Measurements from ENCODE around the gene HLA-DRA.
"Not testable (repeated sequence)": the region's sequence is repeated elsewhere in the genome, so short reads cannot be mapped to it uniquely, and the experiment has no call there.

HLA-DRA gene

GRCh38 chr6:32432050-32432450 lies 7.6 kb upstream of the HLA-DRA start:
- DNase-seq: no peak

DNA sequence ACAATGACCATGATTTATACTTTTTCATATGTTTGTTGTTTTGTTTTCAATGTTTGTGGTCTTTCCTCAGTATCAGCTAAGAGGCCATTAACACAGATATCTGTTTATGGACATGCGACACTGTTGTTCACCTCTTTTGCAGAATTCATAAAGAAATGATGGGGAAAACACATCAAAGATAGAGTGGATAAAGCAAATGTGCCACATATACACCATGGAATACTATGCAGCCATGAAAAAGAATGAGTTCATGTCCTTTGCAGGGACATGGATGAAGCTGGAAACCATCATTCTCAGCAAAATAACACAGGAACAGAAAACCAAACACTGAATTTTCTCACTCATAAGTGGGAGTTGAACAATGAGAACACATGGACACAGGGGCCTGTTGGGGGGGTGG lies 5.7 kb upstream of the HLA-DRA start:
- not testable (repeated sequence) for DNase-seq

GRCh38 chr6:32436186-32436585 lies 3.5 kb upstream of the HLA-DRA start:
- no peak for DNase-seq

GRCh38 chr6:32436995-32437836 lies 2.5 kb upstream of the HLA-DRA start:
- no peak for DNase-seq

GRCh38 chr6:32439139-32439538 lies 548 bp upstream of the HLA-DRA start:
- no peak for DNase-seq

GRCh38 chr6:32442243-32442667 lies 2.6 kb downstream of the HLA-DRA start:
- DNase-seq: no peak

DNA sequence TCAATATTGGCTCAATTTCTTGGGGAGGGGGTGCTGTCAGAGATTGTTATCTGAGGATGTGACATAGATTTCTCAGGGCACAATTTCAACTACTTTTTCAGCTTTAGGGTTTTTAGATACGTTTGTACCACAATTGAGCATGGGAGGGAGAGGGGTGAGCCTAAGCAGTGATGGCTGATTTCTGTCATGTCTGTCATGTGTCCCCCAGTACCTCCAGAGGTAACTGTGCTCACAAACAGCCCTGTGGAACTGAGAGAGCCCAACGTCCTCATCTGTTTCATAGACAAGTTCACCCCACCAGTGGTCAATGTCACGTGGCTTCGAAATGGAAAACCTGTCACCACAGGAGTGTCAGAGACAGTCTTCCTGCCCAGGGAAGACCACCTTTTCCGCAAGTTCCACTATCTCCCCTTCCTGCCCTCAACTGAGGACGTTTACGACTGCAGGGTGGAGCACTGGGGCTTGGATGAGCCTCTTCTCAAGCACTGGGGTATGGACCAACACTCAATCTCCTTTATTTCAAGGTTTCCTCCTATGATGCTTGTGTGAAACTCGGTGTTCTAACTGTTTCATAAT lies 3.4 kb downstream of the HLA-DRA start:
- no peak for DNase-seq

- no peak for DNase-seq
Measured at GRCh38 chr6:32444433-32444832, 4.7 kb downstream of the HLA-DRA start.

DNA sequence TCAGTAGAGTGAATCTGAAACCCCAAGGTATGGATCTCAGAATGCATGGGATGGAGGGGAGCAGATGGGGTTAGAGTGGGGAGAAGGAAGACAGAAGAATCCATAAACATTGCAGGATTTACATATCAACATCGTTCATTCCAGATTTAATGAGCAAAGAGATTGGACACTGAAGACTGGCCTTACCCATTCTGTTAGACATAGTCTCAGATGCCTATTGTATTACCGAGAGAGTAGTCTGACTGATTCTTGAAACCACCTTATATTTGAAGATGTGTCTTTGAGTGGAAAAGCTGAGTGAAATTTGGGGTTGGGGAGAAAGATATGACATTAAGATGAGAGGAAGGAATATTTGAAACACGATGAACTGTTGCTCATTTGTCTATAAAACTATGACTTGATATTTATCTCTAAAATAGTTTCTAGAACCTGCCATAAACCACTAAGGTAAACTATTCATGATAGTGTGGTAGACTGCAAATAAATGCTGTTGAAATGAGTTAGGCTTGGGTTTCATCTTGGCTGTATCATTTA lies 5.7 kb downstream of the HLA-DRA start:
- DNase-seq: no peak

GRCh38 chr6:32447932-32448331 lies 8.2 kb downstream of the HLA-DRA start:
- DNase-seq: no peak

GRCh38 chr6:32449088-32449736 lies 9.5 kb downstream of the HLA-DRA start:
- DNase-seq: no peak

- DNase-seq: no peak
Measured at GRCh38 chr6:32457054-32457453, 17.4 kb downstream of the HLA-DRA start.

DNA sequence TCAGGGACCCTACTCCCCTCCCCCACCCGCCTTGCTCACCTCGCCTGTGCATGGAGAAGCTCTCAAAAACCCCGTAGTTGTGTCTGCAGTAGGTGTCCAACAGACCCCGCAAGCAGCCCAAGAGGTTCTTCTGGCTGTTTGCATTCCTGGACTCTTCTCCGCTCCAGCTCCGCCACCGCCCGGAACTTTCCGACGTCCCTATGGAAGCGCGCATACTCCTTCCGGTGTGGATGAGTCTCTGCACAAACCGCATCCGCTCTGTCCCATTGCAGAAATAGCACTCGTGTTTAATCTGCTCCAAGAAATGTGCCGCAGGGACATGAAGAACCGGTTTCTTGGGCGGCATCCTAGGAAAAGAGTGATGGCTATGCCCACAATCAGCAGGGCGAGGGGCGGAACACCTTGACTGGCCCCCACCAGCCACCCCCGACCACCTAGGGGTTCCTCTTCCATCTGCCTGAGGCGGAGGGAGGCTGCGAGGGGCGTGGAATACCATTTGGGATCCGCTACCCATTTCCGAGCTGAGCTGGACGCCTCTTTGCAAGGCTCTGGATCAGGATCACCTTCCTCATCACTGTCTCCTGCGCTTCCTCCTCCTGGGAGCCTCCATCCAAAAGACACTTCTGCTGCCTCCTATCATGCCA lies 20.2 kb downstream of the HLA-DRA start:
- DNase-seq: no peak

DNA sequence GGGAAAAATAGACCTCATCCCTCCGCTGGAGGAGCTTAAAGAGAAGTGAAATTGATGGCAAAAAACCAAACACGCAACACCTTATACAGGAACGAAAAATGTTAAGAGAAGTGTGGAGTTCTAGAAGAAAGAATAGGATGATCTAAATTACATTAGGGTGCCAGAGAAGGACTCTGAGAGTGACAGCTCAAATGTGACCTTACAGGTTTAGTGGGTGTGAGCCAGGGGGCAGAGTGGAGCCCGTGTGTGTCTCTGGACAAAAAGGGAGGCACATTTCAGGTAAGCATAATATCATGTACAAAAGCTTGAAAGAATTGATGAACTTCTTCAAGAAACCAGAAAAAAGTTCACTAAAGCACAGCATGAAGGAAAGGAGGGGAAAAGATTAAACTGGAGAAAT lies 20.8 kb downstream of the HLA-DRA start:
- DNase-seq: no peak

DNA sequence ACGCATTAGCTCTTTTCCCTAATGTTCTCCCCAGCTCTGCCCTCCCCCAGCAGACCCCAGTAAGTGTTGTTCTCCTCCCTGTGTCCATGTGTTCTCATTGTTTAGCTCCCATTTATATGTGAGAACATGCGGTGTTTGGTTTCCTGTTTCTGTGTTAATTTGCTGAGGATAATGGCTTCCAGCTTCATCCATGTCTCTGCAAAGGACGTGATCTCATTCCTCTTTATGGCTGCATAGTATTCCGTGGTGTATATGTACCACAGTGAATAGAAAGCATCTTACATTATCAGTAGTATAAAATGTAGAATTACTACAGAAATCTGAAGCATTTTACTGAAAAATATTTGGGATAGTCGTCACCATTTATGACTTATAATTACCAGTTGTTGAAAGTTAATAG lies 21.8 kb downstream of the HLA-DRA start:
- no peak for DNase-seq

DNA sequence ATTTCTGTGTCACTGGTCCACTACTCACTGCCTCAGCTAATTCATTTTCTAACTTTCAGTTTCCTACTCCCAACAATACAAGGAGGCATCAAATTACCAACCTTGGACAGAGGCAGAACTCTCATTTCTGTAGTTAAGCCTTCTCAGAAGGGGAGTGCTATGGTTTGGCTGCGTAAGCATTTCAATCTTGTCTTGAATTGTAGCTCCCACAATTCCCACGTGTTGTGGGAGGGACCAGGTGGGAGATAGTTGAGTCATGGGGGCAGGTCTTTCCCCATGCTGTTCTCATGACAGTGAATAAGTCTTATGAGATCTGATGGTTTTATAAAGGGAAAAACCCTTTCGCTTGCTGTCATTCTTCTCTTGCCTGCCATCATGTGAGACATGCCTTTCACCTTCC lies 22.9 kb downstream of the HLA-DRA start:
- DNase-seq: no peak

- not testable (repeated sequence) for DNase-seq
Measured at GRCh38 chr6:32467743-32468503, 28.2 kb downstream of the HLA-DRA start.

DNA sequence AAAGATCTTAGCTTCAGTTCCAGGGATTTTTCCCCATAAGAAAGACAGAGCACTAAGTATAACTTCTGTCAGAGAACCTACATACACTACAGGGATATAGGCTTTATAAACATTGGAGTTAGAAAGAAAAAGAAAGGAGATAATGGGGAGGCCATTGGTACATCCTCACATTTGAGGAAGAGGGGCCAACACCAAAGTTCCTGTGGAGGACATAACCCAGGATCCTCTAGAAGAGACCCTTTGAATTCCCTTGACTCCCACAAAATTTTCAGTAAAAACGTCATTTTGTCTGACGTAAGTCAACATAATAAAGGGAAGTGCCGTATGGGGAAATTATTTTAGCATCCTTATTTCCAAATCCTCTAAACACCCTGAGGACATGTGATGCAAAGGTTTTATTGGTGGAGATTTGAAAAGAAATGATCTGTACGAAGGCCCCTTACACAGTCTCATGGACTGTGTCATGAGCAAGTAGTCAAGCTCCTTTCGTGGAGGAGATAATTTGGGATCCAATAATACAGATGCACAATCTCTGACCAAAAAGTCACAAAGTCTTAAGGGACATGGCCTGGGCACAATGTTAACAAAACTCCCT lies 33.2 kb downstream of the HLA-DRA start:
- no peak for DNase-seq

DNA sequence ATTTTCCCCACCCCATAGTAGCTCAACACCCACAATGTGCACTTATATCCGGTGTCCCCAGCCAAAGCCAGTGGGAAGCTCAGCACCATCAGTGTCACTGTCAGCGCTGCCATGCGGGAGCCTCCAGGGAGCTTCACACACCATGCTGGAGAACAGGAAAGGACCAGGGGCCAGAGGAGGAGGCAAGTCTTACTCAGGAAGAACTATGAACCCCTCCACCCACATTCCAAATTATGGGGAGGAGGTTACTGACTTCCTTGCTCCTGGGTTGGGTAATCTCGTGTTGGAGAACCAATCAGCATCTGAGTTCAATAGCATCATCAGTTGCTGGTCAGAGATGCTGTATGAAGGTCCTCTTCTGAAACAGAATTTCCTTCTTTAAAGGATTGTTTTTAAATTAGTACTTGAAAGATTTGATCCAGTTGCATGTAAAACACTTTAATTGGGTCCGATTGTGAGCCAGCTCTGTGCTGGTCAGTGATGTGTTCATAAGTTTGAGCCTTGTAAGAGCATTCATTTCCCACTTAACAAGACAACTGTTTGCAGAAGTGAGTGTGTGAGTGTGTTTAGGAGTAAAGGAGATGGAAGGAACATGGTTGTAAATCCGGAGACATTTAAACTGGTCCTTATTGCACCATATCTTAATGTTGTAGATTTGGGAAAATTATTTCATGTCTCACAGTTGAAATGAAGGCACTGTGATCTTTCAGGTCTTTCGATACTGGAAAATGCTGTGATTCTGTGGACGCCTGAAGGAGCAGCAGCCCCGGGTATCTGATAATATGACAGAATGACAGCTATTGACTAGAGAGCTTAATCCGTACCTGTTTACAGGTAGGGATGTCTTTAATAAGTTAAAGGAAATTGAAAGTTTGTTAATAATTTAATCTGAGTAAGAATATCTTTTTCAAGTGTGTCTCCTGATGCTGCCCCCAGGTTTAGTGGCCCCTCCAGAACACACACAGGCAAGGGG lies 34.0 kb downstream of the HLA-DRA start:
- not testable (repeated sequence) for DNase-seq

DNA sequence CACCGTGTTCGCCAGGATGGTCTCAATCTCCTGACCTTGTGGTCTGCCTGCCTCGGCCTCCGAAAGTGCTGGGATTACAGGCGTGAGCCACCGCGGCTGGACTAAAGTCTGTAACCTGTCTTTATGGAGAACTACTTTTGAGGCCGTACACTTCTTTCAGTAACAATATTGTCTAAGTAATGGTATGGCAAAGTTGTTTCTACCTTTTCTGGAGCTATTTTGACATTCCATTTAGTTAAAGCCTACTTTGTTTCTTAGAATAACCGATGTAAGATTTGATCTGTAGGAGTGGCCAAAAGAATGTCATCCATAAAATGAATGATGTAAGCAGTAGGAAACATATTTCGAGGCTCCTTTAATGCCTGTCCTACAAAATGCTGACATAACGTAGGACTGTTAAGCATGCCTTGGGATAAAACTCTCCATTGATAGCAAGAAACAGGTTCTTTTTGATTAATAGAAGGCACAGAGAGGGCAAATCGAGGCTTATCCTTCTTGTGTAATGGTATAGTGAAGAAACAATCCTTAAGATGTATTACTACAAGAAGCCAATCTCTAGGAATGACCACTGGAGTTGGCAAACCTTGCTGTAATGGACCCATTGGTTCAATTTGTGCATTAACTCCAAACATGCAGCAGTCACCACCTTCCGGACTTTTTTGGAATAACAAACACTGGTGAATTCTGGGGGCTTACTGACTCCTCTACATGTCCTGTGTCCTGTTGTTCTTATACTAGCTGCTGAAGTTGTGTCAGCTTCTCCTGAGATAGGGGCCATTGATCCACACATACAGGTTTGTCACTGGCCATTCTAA lies 35.9 kb downstream of the HLA-DRA start:
- no peak for DNase-seq
